GM19043 (cell line): ENCODE results near the gene ZC3H18.

Source experiments
- ATAC-seq: cut with Tn5 transposase; IDR thresholded peaks from one replicate; pipeline ENCODE4 v1.9.1; 2021; ENCODE audit warnings: low read depth; ENCODE audit not compliant: unreplicated experiment

ZC3H18 gene

GRCh38 chr16:88569985-88570690 lies at the start of gene ZC3H18:
Gene ZC3H18 (plus strand): TSS chr16:88570403. CDS start chr16:88577124, 6,721 bp downstream.
- ATAC-seq, result peak; percentile 75

GRCh38 chr16:88521674-88522073 lies 48.5 kb upstream of the ZC3H18 start:
- ATAC-seq, result no peak

GRCh38 chr16:88522276-88522949 lies 47.8 kb upstream of the ZC3H18 start:
- ATAC-seq, result no peak

- no peak for ATAC-seq
Measured at GRCh38 chr16:88523309-88524161, 46.7 kb upstream of the ZC3H18 start.

GRCh38 chr16:88524274-88524972 lies 45.8 kb upstream of the ZC3H18 start:
- ATAC-seq, result no peak

- no peak for ATAC-seq
Measured at GRCh38 chr16:88524973-88525662, 45.1 kb upstream of the ZC3H18 start.

GRCh38 chr16:88525663-88525990 lies 44.6 kb upstream of the ZC3H18 start:
- no peak for ATAC-seq

- no peak for ATAC-seq
Measured at GRCh38 chr16:88526008-88526905, 43.9 kb upstream of the ZC3H18 start.

- no peak for ATAC-seq
Measured at GRCh38 chr16:88526906-88527185, 43.4 kb upstream of the ZC3H18 start.

- no peak for ATAC-seq
Measured at GRCh38 chr16:88527186-88527936, 42.8 kb upstream of the ZC3H18 start.

- ATAC-seq, result no peak
Measured at GRCh38 chr16:88527937-88528743, 42.1 kb upstream of the ZC3H18 start.

- no peak for ATAC-seq
Measured at GRCh38 chr16:88528902-88529318, 41.3 kb upstream of the ZC3H18 start.

- ATAC-seq, result no peak
Measured at GRCh38 chr16:88529596-88529995, 40.6 kb upstream of the ZC3H18 start.

- no peak for ATAC-seq
Measured at GRCh38 chr16:88530051-88530857, 39.9 kb upstream of the ZC3H18 start.

GRCh38 chr16:88530858-88531203 lies 39.4 kb upstream of the ZC3H18 start:
- ATAC-seq, result no peak

- ATAC-seq, result no peak
Measured at GRCh38 chr16:88531346-88531745, 38.9 kb upstream of the ZC3H18 start.

GRCh38 chr16:88531931-88532433 lies 38.2 kb upstream of the ZC3H18 start:
- no peak for ATAC-seq
